Aorta (tissue), 5 donors: Measurements from ENCODE around the gene LGI4. TPM values are rescaled to one million over a fixed set of nuclear protein-coding genes. Genes with fewer than 3 reads are reported as not detected.

Source experiments
- ATAC-seq: fragments of 200-7000 bp; cut with Tn5 transposase; one replicate; pipeline ENCODE4 v1.9.1; 2022; ENCODE audit warnings: moderate library complexity; ENCODE audit not compliant: low FRiP score
- DNase-seq, 2 donors: peaks; one replicate each; pipeline ENCODE4 v3.0.0-alpha.2; 2020
- H3K27ac ChIP-seq, 2 donors: one replicate each; pipeline ENCODE4 v1.5.1; 2013; ENCODE audit warnings: low read length in 2 of 2, mild to moderate bottlenecking in 2 of 2, moderate library complexity in 2 of 2, control low read depth in 1 of 2, inconsistent platforms in 1 of 2, low read depth in 1 of 2
- H3K27me3 ChIP-seq, 2 donors: one replicate each; pipeline ENCODE4 v1.6.1; 2013; ENCODE audit warnings: control low read depth in 1 of 2, low read length in 1 of 2, mild to moderate bottlenecking in 1 of 2, moderate library complexity in 1 of 2; ENCODE audit not compliant: insufficient read depth in 2 of 2, control insufficient read depth in 1 of 2
- H3K36me3 ChIP-seq, 2 donors: one replicate each; pipeline ENCODE4 v1.6.1; 2013; ENCODE audit warnings: control low read depth in 1 of 2, low read length in 1 of 2, mild to moderate bottlenecking in 1 of 2; ENCODE audit not compliant: insufficient read depth in 2 of 2, control insufficient read depth in 1 of 2
- H3K4me1 ChIP-seq, 2 donors: one replicate each; pipeline ENCODE4 v1.6.1; 2013; ENCODE audit warnings: low read length in 2 of 2, control low read depth in 1 of 2, mild to moderate bottlenecking in 1 of 2, moderate library complexity in 1 of 2; ENCODE audit not compliant: insufficient read depth in 2 of 2, control insufficient read depth in 1 of 2
- H3K4me3 ChIP-seq, 2 donors: one replicate each; pipeline ENCODE4 v1.5.1; 2013; ENCODE audit warnings: low read length in 2 of 2, control low read depth in 1 of 2, mild to moderate bottlenecking in 1 of 2
- H3K9me3 ChIP-seq: one replicate; pipeline ENCODE4 v1.6.1; 2013; ENCODE audit warnings: mild to moderate bottlenecking, low read length; ENCODE audit not compliant: control insufficient read depth
- WGBS, 2 donors: extraction: QIAGEN DNeasy Blood & Tissue Kit; methylation state at CpG; one replicate each; pipeline ENCODE4 v1.1.7; 2013; 5-methylcytosine and 5-hydroxymethylcytosine counted together
- intact Hi-C, 2 donors: fragments of 100-400 bp; cut with DNase I; formaldehyde crosslinking; loops; one replicate each; pipeline versions ENCODE4 v1.14.2 to v1.15.0; 2022
- polyA plus RNA-seq, 2 donors: library from polyadenylated mRNA; stranded (reverse); fragments of 200-250 nt; gene quantifications; one replicate each; pipeline ENCODE4 v1.2.3, GENCODE V29; 2013
- total RNA-seq, 2 donors: library from RNA; stranded (reverse); fragmentation: NEBNext Ultra II Directional; extraction: Animal tissue kit (Norgen Biotek cat#: 25700); gene quantifications; one replicate each; pipeline ENCODE4 v1.2.1, GENCODE V29; 2021
- donor health status: healthy with polysubstance abuse.
- donor health status: Bipolar disorder and iron deficiency.
- donor health status: DM: no; HTN: no; CAD: no.
- donor health status: DM: no; HTN: no; CAD: no.
- donor health status: DM: yes; HTN: yes; CAD: no.

LGI4 gene
- total and polyA plus RNA-seq, 4 donors: 5.1 to 17.5 (median 16.2) TPM

- 39 to 51% methylated on average over 3 of the region's 3 CpGs for WGBS, 2 donors
- no peak overlapping the region for H3K27ac ChIP-seq
- no peak overlapping the region for H3K4me3 ChIP-seq
- peaks cover 0 to 3% of the 10 kb centered on the region in 2 donors for H3K36me3 ChIP-seq
- H3K27me3 ChIP-seq: no peaks in the 10 kb centered on the region
- intact Hi-C loops: no loop called here
- H3K4me1 ChIP-seq: no peaks in the 10 kb centered on the region
- ATAC-seq (no peak), DNase-seq (no peak)
- H3K9me3 ChIP-seq: peaks cover under 1% of the 10 kb centered on the region
Measured at GRCh38 chr19:35171730-35172129, 36.9 kb upstream of the LGI4 start.

GRCh38 chr19:35170359-35171061, 35.7 kb upstream of the LGI4 start:
- H3K27ac ChIP-seq: no peak overlapping the region
- WGBS, 2 donors: 65 to 72% methylated on average over 7 of the region's 7 CpGs
- intact Hi-C loops: no loop called here

GRCh38 chr19:35169221-35169995, 34.5 kb upstream of the LGI4 start:
- H3K9me3 ChIP-seq: peaks cover 12% of the 10 kb centered on the region
- no peaks in the 10 kb centered on the region for H3K4me1 ChIP-seq
- 78 to 82% methylated on average over 18 of the region's 18 CpGs for WGBS, 2 donors
- H3K36me3 ChIP-seq: peaks cover 3 to 12% of the 10 kb centered on the region in 2 donors
- DNase-seq (no peak), ATAC-seq (no peak)
- H3K4me3 ChIP-seq: no peak overlapping the region
- H3K27me3 ChIP-seq: no peaks in the 10 kb centered on the region
- H3K27ac ChIP-seq: no peak overlapping the region
- intact Hi-C loops: no loop called here

More at GRCh38 chr19:35170359-35171061, 35.7 kb upstream of the LGI4 start:
- Histone ChIP-seq H3K36me3 (peaks cover 0 to 12% of the 10 kb centered on the region in 2 donors), H3K4me3 (no peak overlapping the region), H3K27me3 (no peaks in the 10 kb centered on the region), H3K4me1 (no peaks in the 10 kb centered on the region), H3K9me3 (peaks cover 10% of the 10 kb centered on the region)
- DNase-seq: no peak
- no peak for ATAC-seq

- no peak for DNase-seq
Measured at GRCh38 chr19:35168196-35168595, 33.3 kb upstream of the LGI4 start.

GRCh38 chr19:35167251-35168119, 32.6 kb upstream of the LGI4 start:
- peaks cover 17% of the 10 kb centered on the region for H3K9me3 ChIP-seq
- H3K4me1 ChIP-seq: no peaks in the 10 kb centered on the region
- no peak overlapping the region for H3K27ac ChIP-seq
- WGBS, 2 donors: 80 to 81% methylated on average over 5 of the region's 5 CpGs
- intact Hi-C loops: no loop called here
- peaks cover 3 to 18% of the 10 kb centered on the region in 2 donors for H3K36me3 ChIP-seq
- H3K4me3 ChIP-seq: no peak overlapping the region
- ATAC-seq: no peak
- no peak for DNase-seq
- no peaks in the 10 kb centered on the region for H3K27me3 ChIP-seq

More at GRCh38 chr19:35168196-35168595, 33.3 kb upstream of the LGI4 start:
- ATAC-seq: no peak
- Histone ChIP-seq H3K9me3 (peaks cover 17% of the 10 kb centered on the region), H3K4me3 (no peak overlapping the region), H3K27me3 (no peaks in the 10 kb centered on the region), H3K27ac (no peak overlapping the region), H3K36me3 (peaks cover 3 to 17% of the 10 kb centered on the region in 2 donors), H3K4me1 (no peaks in the 10 kb centered on the region)
- intact Hi-C loops: no loop called here
- WGBS, 2 donors: 84 to 87% methylated on average over 3 of the region's 3 CpGs

- WGBS, 2 donors: 90 to 96% methylated on average over 7 of the region's 7 CpGs
- no peak for DNase-seq
- Histone ChIP-seq H3K9me3 (peaks cover 18% of the 10 kb centered on the region), H3K4me3 (no peak overlapping the region), H3K36me3 (peaks cover 3 to 19% of the 10 kb centered on the region in 2 donors), H3K27me3 (no peaks in the 10 kb centered on the region), H3K27ac (no peak overlapping the region), H3K4me1 (no peaks in the 10 kb centered on the region)
- intact Hi-C loops: no loop called here
- ATAC-seq: no peak
Measured at GRCh38 chr19:35166100-35167063, 31.5 kb upstream of the LGI4 start.

- DNase-seq (no peak), ATAC-seq (no peak)
- H3K27me3 ChIP-seq: no peaks in the 10 kb centered on the region
- no peak overlapping the region for H3K4me3 ChIP-seq
- H3K36me3 ChIP-seq: peaks cover 3 to 20% of the 10 kb centered on the region in 2 donors
- no peaks in the 10 kb centered on the region for H3K4me1 ChIP-seq
- intact Hi-C loops: no loop called here
- 64 to 69% methylated on average over 5 of the region's 5 CpGs for WGBS, 2 donors
- H3K27ac ChIP-seq: no peak overlapping the region
- H3K9me3 ChIP-seq: peaks cover 18% of the 10 kb centered on the region
Measured at GRCh38 chr19:35165200-35166058, 30.6 kb upstream of the LGI4 start.
